HG02840 (cell line): ENCODE measurements around the gene FAXDC2.
A peak's percentile ranks its signal among the peaks of the same experiment; 100 is the strongest.

ENCODE experiments used
- ATAC-seq: cut with Tn5 transposase; IDR thresholded peaks from one replicate; pipeline ENCODE4 v1.9.1; 2021; ENCODE audit warnings: mild to moderate bottlenecking, moderate library complexity, moderate number of reproducible peaks; ENCODE audit not compliant: unreplicated experiment, low FRiP score

Gene FAXDC2

DNA sequence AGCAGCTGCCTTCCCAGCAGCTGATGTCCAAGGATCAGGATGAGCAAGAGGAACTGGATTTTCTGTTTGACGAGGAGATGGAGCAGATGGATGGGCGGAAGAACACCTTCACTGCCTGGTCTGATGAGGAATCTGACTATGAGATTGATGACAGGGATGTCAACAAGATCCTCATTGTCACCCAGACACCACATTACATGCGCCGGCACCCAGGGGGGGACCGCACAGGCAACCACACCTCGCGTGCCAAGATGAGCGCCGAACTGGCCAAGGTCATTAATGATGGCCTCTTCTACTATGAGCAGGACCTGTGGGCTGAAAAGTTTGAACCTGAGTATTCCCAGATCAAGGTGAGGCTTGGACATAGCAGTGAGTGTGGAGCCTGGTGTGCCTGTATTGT lies 48.4 kb downstream of the FAXDC2 start:
- ATAC-seq: no peak

DNA sequence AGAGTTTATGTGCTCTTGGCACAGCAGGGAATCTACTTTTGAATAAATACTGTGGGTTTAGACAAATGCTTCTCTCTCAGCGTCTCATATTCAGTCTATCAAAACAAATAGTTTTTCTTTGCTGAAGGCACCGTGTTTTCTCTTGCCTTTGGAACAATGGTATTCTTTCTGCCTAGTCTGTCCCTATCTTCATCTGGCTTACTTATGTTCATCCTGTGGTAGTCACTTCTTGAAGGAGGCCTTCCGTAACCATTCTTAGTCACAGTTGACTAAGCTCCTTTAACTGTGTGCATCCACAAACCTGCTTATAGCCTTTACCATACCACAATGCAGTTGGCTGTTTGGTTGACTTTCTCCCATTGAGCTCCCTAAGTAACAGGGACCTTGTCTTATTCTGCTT lies 49.3 kb downstream of the FAXDC2 start:
- no peak for ATAC-seq

DNA sequence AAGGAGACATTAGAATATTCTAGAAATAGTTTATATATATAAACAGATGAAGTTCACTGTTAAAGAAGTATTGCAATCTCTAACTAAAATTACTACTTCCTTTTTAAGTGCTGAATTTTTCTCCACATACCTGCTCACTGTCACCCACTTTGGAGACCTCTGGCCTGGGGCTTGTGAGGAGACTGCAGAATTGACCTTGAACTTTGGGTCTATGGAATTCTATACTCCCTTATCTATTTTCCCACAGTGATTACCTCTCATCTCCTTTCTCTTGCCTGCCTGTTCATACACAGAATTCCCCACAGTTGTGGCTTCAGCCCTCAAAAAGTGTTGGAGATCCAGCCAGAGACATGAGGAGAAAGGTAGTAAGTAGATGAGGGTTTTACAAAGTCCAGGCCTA lies 49.8 kb downstream of the FAXDC2 start:
- no peak for ATAC-seq

DNA sequence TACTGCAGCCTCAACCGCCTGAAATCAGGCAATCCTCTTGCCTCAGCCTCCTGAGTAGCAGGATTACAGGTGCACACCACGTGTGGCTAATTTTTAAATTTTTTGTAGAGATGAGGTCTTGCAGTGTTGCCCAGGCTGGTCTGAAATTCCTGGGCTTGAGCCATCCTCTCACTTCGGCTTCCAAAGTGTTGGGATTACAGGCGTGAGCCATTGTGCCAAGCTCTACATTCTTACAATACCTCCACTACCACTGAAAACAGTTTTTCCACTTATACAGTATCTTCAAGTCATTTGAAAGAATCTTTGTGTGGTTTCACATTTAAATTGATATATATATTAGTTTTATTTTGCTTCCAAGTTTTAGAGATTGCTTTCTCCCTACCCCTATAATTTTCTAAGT lies 52.6 kb downstream of the FAXDC2 start:
- ATAC-seq: no peak

DNA sequence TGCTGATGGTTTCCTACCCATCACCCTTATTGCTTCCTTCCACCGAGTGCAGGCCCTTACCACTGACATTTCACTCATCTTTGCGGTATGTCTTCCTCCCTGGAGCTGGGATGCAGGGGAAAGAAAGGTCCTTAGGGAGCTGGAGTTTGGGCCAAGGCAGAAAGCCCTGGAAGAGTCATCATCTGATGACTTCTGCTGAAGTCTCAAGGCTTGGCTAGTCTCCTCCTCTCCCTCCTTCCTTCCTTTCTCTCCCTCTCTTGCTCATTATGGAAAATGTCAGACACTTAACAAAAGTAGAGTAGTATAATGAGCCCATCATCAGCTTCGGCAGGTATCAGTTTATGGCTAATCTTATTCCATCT lies 55.2 kb downstream of the FAXDC2 start:
- ATAC-seq: no peak

DNA sequence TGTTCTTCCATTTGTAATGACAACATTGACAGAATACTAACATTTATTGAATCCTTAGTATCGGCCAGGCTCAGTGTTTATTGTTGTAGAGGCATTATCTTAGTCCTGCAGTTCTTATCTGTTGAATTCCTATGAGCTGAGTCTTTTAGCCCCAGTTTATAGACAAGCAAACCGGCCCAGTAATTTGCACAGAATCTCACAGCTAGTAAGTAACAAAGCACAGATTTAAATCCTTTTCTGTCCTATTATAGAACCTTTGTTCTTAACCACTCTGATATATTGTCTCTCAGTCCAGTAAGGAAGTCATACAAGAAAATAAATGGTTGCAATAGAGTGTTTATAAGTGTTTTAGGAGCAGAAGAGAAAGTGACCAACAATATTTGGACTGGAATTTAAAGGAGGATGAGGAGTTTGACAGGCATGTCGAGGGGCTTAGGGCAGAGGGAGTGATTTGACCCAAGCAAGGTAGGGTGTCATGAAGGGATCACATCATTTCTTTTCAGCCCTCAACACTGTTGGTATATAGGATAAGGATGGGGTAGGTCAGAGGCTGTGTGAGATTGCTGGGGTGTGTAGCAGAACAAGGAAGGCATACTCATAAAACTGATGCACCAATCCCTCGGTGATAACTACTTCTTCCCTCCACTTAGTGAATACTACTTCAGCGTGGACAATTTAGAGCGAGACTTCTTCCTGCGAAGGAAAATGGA lies 55.7 kb downstream of the FAXDC2 start:
- no peak for ATAC-seq

DNA sequence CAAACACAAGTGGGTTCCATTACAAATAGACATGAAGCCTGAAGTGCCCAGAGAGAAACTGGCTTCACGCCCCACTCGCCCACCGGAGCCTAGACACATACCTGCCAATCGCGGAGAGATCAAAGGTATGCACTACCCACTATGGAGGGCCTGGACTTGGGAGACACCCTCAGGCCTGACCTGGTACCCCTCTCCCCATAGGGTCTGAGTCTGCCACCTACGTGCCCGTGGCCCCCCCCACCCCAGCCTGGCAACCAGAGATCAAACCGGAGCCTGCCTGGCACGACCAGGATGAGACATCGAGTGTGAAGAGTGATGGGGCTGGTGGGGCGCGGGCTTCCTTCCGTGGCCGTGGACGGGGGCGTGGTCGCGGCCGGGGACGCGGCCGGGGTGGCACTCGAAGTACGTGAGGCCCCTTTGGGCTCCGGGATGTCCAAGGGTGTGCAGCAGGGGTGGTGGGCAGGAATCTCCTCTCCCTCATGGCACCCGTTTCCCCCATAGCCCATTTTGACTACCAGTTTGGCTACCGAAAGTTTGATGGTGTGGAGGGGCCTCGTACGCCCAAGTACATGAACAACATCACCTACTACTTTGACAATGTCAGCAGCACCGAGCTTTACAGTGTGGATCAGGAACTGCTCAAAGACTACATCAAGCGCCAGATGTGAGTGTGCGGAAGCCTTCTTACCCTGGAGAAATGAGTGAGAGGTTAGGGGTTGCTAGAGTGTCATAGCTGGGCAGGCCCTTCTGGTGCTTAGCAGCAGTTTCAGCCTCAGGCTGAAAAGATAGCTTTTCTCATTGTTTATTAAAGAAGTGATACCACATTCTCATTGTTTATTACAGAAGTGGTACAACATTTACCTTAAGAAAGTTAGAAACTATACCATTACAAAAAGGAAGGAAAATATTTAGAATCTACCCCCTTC lies 56.5 kb downstream of the FAXDC2 start:
- ATAC-seq: no peak

DNA sequence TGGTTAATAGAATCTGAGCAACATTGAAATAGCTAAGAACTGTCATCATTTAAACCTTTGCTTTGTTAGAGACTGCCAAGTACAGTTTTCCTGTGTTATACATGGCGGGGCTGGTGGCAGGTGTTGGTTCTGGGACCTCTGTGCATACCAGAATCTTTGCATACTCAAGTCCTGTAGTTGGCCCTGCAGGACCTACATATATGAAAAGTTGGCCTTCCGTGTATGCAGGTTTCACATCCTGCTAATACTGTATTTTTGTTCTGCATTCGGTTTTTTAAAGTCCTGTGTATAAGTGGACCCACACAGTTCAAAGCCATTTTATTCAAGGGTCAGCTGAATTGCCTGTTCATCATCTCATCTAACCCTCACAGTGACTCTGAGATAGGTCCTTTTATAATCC lies 58.9 kb downstream of the FAXDC2 start:
- ATAC-seq: peak; percentile 75

DNA sequence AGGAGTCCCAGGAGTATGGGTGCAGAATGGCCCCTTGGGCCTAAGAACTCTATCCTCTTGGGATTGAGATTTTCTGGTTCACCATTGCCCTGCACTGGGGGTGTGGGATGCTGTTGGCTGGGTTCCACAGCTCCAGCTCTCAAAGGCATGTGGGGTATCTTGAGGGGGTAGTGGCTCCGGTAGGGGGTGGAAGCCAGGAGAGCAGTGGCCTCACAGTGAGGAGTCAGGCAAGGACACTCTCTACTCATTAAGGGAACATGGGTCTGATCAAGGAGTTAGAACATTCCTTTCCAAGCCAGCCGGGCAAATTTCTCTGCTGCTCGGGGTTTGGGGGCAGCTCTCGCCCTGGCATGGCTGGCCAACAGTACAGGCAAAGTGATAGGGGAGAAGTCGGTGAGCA lies 62.2 kb downstream of the FAXDC2 start:
- ATAC-seq: no peak

DNA sequence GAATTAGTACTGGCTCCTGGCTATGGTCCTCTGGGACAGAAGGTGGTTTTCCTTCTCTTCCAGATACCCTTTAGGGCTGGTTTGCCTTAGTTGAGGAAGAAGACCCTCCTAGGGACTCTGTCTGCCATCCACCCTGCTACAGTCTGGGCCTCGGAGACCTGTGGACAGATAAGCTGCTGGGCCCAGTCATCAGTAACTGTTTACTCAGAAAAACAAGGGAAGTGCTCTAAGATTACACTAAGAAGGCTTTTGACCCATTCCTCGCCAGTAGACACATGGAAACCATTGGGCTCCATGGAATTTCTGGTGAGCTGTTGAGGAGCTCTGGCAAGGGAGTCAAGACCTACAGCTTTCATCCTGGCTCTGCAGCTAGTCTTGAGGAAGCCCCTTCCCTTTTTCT lies 64.0 kb downstream of the FAXDC2 start:
- no peak for ATAC-seq

DNA sequence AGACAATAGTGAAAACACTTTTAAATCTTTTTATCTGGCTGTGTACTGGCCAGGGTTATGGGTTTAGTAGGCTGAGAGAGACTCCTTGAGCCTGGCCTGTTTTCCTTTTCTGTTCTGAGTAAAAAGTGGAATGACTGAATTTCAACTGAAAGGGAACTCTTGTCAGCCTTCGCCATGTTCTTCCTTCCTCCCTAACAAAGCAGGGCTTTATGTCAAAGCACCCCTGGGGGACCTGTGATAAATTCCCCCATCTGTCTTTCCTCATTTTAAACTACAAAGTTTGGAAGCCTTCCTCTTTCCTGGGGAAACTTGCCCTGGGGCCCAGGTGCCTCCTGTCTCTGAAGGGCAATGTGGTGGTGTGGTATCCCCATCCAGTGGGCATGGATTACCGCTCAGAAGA lies 65.5 kb downstream of the FAXDC2 start:
- ATAC-seq: no peak

DNA sequence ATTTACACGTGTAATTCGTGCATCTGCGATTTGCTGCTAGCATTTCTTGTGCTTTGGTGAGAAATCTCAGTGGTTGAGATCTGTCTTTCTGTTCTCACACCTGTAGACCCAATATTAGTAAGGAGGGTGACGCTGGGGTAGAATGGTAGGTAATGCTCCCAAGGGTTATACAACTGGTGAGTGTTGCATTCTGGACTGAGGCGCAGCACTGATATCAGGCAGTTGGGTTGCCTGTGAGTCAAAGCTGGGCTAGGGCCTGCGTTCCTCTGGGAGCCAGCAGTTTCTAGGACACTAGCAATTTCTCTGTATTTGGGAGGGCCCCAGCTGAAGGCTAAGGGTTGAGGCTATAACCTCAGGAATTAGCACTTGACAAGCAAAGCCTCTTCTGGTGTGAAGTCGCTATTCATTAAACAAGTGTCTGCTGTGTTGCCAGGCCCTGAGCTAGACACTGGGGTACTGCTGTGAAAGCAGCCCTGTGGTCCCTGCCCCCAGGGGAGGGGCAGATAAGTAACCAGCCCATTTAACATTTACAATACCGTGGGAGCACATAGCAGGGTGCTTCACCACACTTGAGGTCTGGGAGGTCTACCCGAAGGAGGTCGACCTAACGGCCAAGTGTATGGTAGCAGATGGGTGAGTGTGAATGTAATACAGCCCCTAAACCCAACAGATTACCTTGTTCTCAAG lies 66.5 kb downstream of the FAXDC2 start:
- ATAC-seq: peak; percentile 53

DNA sequence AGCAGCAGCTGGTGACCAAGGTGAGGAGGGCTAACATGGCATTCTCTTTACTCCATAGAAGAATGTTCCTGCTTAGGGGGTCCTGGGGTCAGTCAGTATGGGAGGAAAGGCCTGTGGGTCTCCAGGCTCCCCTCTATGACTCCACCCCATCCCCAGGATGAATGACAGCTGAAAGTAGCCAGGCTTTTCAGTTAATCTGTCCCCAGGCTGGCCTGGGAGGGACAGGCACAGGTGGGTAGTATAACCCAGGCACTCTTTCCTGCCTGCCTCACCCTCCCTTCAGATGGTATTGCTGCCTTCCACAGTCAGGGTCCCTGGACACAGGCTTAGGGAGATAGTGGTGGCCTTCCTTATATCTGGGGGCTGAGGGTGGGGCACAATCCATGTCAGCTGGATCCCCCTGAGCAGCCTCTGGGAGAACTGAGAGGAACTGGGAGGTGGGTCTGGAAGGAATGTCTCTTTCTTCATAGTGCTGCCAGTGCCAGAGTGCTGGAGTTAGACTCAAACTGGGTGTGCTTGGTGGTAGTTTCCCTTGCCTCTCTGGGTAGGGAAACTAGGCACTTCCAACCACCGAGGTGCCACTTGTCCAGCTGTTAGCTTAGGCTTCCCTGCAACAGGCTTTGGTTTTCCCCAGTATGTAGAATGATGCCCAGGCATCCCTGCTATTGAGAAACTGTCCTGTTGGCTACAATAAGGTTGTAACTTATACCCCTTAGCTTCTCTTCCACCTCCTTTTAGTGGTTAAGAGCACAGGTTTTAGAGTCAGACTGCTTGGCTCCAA lies 67.4 kb downstream of the FAXDC2 start:
- ATAC-seq: no peak

DNA sequence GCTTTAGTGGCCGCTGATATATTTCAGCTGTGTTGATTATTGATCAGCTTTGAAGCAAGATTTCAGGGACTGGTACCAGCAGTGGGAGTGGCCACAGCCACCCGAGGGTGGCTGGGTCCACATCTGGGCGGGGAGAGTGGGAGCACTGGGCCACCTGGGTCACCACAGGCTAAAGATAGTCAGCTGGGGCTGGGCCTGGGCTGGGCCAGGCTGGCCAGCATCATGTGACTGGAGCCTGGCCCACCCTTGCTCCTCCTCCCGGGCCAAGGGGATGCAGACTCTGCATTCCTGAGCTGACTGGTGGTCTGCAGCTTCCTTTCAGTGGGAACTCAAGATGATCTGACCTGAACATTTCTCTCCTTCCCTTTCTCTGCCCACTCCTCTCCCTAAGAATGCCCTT lies 68.1 kb downstream of the FAXDC2 start:
- ATAC-seq: no peak

DNA sequence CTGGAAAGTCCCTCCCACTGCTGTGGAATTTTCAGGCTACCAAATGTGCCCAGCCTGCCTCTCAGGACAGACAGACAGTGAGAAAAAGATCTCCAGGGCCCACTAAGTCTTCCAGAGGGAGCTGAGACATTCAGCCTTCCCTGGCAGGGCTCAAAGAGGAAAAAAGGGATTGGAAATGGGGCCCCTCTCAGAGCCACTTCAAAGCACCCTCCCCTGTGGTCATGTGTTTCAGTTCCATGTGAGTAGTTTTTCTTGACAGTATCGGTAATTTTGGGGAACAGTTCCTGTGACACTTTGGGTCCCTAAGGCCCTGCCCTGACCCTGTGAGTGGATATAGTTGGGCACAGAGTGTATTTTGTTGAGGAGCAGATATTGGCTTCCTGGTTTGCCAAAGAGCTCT lies 70.3 kb downstream of the FAXDC2 start:
- ATAC-seq: no peak

DNA sequence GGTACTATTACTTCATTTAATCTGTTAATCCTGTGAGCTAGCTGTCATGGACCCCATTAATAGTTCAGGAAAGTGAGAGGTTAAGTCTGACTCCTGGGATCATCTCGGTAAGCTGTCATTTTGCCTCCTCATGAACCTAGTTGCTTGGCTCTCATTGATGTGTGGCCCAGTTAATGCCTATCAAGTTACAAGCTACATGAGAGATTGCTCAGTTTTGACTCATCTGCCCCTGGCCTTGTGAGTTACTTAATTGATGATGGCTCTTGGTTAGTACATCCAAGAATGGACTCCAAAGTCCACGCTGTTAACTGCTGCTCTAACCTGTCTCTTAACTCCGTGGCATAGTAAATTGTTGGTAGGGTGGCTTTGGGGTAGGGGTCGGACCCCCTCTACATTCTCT lies 71.3 kb downstream of the FAXDC2 start:
- ATAC-seq: no peak

DNA sequence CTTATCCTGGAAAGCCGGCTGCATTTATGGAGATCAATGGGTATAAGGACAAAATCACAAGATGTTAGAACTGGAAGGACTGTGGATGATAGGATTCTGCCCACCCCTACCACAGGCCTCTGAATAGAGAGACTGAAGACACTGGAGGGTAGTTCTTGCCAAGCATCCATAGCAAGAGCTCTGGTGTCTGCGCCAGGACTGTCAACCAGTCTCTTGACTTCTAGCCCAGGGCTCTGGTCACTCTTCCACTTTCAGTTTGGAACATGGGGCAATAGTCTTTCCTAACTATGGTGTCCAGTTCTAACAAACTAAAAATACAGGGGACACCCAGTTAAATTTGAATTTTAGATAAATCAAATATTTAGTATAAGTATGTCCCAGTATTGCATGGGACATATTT lies 71.9 kb downstream of the FAXDC2 start:
- no peak for ATAC-seq

DNA sequence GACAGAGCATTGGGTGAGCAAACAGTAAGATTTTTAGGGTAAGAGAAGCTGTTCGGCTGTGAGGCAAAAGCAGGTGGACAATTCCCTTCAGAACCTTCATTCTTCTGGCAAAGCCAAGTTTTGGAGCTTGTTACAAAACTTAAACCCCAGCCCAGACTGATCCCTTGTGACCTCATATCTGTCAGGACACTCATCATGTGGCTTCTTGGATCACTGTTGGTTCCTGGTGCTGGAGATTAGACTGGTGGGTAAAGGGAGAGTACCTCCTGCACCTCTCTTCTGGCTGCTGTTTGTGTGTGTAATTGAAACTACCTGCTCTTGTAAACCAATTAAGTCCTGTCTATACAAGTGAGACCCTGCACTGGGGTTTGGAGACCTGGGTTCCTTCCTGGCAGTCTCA lies 74.2 kb downstream of the FAXDC2 start:
- no peak for ATAC-seq

DNA sequence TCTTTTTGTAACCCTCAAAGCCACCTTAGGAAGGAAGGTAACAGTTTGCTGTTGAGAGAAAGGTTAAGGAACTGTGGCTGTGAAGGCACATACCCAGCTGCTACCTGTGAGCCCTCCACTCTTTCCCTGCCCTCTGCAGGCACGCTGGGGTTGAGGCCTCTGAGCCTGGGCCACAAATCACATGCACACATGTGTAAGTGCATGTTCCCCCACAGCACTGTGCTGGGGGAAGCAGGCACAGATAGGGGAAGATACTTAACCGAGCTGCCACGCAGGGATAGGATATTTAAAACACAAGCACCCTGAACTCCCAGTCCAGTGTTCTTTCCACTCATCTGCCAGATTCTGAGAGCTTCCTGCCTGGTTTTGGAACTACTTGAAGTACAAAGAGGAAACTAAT lies 77.1 kb downstream of the FAXDC2 start:
- ATAC-seq: no peak

DNA sequence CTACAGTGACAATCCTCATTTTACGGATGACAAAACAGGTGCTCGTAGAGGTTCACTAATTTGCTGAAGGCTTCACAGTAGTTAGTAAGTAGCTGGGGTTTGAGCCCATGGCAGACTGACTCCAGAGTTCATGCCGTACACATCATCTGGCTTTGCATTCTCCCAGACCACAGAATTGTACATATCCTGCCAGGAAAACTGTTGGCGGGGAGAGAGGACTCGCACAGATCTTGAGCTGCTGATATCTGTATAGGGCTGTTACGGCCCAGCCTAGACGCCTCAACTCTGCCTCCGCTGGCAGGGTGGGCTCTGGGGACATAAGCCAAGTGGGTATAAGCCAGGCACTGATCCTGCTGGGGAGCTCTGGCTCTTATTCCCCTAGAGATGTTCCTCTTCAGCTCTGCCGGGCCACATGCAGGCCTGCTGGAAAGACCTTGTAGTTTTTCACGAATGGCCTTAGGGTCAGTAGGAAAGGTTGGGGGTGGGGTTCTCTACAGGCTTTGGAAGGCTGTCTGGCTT lies 79.0 kb downstream of the FAXDC2 start:
- no peak for ATAC-seq
